HG03196 (cell line): ENCODE results near the gene CASP9.

Source experiments
- ATAC-seq: cut with Tn5 transposase; IDR thresholded peaks from one replicate; pipeline ENCODE4 v1.9.1; 2021; ENCODE audit not compliant: unreplicated experiment

The CASP9 gene

DNA sequence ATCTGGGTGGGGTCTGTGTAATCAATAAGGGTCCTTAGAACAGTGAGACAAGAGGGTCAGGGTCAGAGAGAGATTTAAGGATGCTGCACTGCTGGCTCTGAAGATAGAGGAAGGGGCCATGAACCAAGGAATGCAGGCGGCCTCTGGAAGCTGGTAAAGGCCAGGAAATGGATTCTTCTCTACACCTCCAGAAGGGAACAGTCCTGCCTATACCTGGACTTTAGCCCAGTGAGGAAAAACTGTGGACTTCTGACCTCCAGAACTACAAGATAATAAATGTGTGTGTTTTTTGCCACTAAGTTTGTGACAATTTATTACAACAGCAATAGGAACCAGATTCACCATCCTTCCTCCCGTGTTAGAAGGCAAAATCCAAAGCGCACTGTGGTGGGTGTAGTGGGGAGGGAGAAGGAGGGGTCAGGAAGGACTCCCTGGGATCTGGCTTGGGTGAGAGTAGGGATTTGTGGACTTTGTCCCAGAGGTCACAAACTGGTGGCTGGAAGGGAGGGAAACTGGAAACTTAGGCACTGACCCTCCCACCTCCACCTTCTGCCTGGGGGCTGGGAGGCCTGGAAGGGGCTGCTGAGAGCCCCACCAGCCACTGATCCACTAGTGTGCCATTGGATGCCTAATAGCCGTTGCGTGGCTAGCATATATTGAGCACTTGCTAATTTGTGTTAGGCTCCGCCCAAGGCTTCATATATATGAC, 72.8 kb downstream of the CASP9 start:
- ATAC-seq: no peak

DNA sequence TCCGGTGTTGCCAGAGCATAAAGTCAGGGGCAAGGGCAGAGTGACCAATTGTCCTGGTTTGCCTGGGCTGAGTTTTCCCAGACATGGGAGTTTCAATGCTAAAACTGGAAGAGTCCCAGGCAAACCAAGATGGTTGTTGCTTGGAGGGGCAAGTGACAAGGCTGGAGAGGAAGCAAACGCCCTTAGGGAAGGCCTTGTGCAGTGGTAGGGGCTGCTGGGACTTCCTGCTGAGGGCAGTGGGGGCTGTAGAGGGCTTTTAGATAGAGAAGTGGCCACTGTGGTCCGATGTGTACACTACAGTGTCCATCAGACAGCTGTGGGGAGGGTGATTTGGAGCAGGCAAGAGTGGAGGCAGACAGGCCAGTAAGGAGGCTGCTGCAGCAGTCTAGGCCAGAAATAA, 74.4 kb downstream of the CASP9 start:
- no peak for ATAC-seq

DNA sequence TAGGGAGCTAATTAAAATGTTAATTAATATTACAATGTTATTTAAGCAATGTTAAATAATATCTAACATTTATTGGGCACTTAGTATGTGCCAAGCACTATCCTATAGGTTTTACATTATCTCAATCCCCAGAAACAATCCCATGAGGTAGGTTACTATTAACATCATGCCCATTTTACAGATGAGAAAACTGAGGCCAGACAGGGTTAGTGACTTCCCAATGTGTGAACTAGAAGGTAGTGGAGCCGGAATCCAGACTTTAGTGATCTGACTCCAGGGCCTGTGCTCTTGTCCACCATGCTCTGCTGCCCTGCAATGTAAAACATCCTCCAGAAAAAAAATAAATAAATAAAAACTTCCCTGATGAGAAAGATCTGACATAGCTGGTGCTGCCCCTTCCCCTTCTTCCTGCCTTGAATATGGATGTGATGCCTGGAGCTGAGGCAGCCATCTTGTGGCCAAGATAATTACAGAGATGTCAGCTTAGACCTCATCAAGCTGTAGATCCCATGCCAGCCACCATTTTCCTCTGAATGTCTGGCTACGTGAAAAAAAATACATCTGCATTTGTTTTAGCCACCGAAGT, 75.0 kb downstream of the CASP9 start:
- no peak for ATAC-seq

DNA sequence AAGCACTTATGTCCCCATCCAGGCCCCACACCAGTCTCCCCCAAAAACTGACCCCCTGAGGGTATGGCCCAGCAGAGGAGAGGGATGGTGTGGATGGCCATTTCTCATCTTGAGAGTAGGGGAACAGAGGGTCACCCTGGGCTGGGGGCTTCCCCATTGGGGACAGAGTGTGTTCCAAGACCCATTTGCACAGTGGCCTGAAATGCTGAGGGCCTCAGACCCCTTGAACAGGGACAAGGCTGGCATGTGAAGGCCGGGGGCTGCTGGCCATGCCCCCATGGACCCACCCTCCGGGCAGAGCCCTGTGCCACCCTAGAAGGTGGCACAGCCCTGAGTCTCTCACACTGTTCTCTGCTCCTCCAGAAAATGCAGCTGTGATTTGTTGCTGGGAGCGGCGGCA, 77.8 kb downstream of the CASP9 start:
- ATAC-seq: no peak

DNA sequence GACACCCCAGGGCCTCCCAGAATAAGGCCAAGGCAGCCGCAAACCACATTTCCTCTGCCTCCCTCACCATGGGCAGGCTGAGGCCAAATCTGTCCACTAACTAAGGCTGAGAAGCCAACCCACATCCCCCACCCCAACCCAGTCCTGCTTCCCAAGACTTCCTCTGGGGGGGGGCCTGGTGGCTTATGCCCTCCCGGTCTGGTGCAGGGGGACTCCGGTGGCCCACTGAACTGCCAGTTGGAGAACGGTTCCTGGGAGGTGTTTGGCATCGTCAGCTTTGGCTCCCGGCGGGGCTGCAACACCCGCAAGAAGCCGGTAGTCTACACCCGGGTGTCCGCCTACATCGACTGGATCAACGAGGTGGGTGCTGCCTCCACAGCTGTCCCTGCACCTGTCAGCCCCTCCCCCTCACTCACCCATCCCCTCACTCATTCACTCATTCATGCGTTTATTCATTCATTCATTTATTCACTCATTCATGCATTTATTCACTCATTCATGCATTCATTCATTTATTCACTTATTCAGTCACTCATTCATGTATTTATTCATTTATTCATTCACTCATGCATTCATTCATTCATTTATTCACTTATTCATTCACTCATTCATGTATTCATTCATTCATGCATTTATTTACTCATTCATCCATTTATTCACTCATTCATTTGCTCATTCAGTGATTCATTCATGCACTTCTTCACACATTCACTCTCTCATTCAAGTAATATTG, 78.5 kb downstream of the CASP9 start:
- no peak for ATAC-seq

DNA sequence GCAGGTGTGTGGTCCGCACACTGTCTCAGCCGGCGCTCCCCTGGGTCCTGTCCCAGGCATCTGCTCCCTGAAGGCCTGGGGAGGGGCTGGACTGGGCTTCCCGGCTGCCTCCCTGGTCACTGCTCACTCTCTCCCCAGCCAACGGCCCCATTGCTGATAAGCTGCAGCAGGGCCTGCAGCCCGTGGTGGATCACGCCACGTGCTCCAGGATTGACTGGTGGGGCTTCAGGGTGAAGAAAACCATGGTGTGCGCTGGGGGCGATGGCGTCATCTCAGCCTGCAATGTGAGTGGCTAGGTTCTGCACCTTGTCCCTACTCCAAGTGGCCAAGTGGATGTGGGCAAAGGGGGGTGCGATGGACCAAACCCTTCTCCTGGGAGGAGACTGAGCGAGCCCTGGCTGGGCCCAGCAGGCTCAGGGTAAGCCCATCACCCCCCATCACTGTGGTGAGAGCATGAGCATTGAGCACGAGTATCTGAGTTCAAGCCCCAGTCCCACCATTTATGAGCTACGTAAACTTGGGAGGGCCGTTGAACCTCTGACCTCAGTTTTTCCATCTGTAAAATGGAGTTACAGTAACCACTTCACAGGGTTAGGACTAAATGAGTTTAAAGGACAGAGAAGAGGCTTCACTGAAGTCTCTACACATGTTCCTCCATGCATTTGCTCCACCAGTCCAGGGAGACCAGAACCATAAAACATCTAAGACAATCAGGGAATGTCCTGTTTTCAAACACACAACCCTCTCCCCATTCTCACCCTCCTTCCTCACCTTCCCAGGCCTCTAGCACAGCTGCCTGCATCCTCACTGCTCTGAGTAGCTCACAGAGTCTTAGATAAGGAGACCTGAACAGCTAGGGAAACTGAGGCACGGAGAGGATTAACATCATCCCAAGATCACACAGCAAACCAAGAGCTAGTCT, 79.3 kb downstream of the CASP9 start:
- ATAC-seq: no peak

DNA sequence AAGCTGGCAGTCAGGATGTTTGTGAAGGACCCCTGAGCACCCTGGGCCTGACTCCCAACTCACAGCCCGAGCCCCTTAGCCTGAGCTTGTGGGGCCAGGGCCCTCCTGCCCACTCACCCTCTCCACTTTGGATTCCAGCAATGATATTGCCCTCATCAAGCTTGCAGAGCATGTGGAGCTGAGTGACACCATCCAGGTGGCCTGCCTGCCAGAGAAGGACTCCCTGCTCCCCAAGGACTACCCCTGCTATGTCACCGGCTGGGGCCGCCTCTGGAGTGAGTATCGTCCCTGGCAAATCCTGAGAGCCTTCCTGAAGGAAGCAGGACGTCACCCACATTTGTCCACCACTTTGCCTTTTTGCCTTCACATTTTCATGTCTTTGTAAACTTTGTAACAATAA, 80.7 kb downstream of the CASP9 start:
- no peak for ATAC-seq

DNA sequence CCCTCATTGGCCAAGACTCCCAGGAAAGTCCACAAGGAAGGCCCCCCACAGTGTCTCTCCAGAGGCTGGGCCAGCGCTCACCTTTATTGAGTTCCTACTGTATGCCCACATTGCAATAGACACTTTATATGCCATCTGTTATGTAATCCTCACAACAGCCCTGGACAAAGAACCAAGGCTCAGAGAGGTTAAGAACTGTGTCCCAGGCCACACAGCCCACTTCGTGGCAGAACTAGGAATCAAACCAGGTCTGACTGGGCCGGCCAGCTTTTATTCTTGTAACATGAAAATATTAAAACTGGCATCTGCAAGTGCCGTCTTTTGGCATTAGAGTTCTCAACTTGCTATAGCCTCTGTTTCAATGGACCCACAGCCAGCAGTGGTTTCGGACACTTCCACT, 81.3 kb downstream of the CASP9 start:
- ATAC-seq: no peak

DNA sequence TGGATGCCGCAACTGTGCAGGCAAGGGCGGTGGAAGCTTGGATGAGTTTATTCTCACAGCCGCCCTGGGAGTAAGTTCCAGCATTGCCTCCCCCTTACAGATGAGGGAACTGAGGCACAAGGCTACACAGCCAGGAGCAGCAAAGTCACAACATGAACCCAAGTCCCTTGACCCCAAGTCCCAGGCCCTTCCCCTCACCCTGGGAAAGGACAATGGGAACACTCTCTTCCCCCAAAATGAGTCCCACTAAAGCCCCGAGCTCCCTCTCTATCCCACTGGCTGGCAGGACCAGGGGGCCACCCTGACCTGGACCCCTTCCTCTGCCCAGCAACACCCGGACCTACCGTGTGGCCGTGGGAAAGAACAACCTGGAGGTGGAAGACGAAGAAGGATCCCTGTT, 81.9 kb downstream of the CASP9 start:
- no peak for ATAC-seq
